Omental fat pad (tissue), 4 donors: Measurements from ENCODE around the gene FAM83C. TPM values are rescaled to one million over a fixed set of nuclear protein-coding genes. Genes with fewer than 3 reads are reported as not detected.
"Not testable (repeated sequence)": the region's sequence is repeated elsewhere in the genome, so short reads cannot be mapped to it uniquely, and the experiment has no call there.

ENCODE experiments used
- ATAC-seq: fragments of 150-250 bp; one replicate; pipeline ENCODE4 v1.9.1; 2016; ENCODE audit warnings: mild to moderate bottlenecking, moderate library complexity; ENCODE audit not compliant: low FRiP score
- DNase-seq: peaks from one replicate; pipeline ENCODE4 v3.0.0-alpha.2; 2019; ENCODE audit warnings: low spot score
- CTCF ChIP-seq, 3 donors: fragments of 450-650 bp; IDR thresholded peaks; one replicate each; pipeline ENCODE4 v1.5.1; 2016 to 2017; ENCODE audit warnings: antibody characterized with exemption in 3 of 3, mild to moderate bottlenecking in 3 of 3, moderate library complexity in 2 of 3
- total RNA-seq, 4 donors: library from RNA; depleted of rRNA; stranded (reverse); fragments of >200 nt; gene quantifications; one replicate each; pipeline ENCODE4 v1.1.0, GENCODE V29; 2016

FAM83C gene
- total RNA-seq, 4 donors from 2014 or later = 0.09 TPM; not detected in 3

- peak; percentile 50 for ATAC-seq
- DNase-seq = no peak
- TF ChIP-seq CTCF (IDR thresholded peaks at IDR 0.05) = peak in 1 of 3 donors; percentile 17
Observed at GRCh38 chr20:35269055-35269781, 23.0 kb downstream of the FAM83C start.

- no peak for ATAC-seq
- no peak for DNase-seq
- no peak for TF ChIP-seq CTCF (IDR thresholded peaks at IDR 0.05)
Observed at GRCh38 chr20:35267092-35267491, 25.1 kb downstream of the FAM83C start.

GRCh38 chr20:35264755-35265154, 27.5 kb downstream of the FAM83C start:
- ATAC-seq = peak; percentile 20
- no peak for DNase-seq
- no peak for TF ChIP-seq CTCF (IDR thresholded peaks at IDR 0.05)

- TF ChIP-seq CTCF (IDR thresholded peaks at IDR 0.05) = no peak
- peak; percentile 10 for ATAC-seq
- no peak for DNase-seq
Observed at GRCh38 chr20:35263532-35264341, 28.5 kb downstream of the FAM83C start.

GRCh38 chr20:35262731-35263531, 29.3 kb downstream of the FAM83C start:
- ATAC-seq = peak; percentile 86
- not testable (repeated sequence) for DNase-seq

GRCh38 chr20:35262321-35262720, 29.9 kb downstream of the FAM83C start:
- ATAC-seq, DNase-seq: not testable (repeated sequence)

- DNase-seq = no peak
- TF ChIP-seq CTCF (IDR thresholded peaks at IDR 0.05) = no peak
- ATAC-seq = no peak
Observed at GRCh38 chr20:35260426-35260825, 31.8 kb downstream of the FAM83C start.
